ENCODE data around the gene UBXN10.
A peak's percentile ranks its signal among the peaks of the same experiment; 100 is the strongest.

The UBXN10 gene

GRCh38 chr1:20151906-20152598, 33.8 kb upstream of the UBXN10 start:
- peak; percentile 93 for DNase-seq (ENCODE audit: insufficient read length, low spot score)
- peak; percentile 88 for FAIRE-seq
- no peak for TF ChIP-seq POU2F2 (IDR thresholded peaks at IDR 0.05; ENCODE audit: low read depth, low read length)
- TF ChIP-seq POLR2A (IDR thresholded peaks at IDR 0.05; ENCODE audit: low read depth, low read length), result no peak
- TF ChIP-seq TAF1 (IDR thresholded peaks at IDR 0.05; ENCODE audit: low read depth, low read length), result no peak
- TF ChIP-seq POLR2AphosphoS5 (IDR thresholded peaks at IDR 0.05; ENCODE audit: low read depth, low read length), result no peak

- TF ChIP-seq POU2F2 (IDR thresholded peaks at IDR 0.05; ENCODE audit: low read depth, low read length) (no peak), TAF1 (IDR thresholded peaks at IDR 0.05; ENCODE audit: low read depth, low read length) (no peak)
- no peak for DNase-seq (ENCODE audit: insufficient read length, low spot score)
- peak; percentile 13 for FAIRE-seq
These were observed 33.3 kb upstream of the UBXN10 start for GRCh38 chr1:20152599-20152930.

GRCh38 chr1:20153000-20153418, 32.9 kb upstream of the UBXN10 start:
- DNase-seq (ENCODE audit: insufficient read length, low spot score) (no peak), FAIRE-seq (no peak)
- TF ChIP-seq POLR2AphosphoS5 (IDR thresholded peaks at IDR 0.05; ENCODE audit: low read depth, low read length) (no peak), SPI1 (IDR thresholded peaks at IDR 0.05; ENCODE audit: low read depth, low read length) (no peak), TAF1 (IDR thresholded peaks at IDR 0.05; ENCODE audit: low read depth, low read length) (no peak), PAX5 (IDR thresholded peaks at IDR 0.05; ENCODE audit: insufficient read depth, low read length, severe bottlenecking) (no peak), POLR2A (IDR thresholded peaks at IDR 0.05; ENCODE audit: low read depth, low read length) (no peak), POU2F2 (IDR thresholded peaks at IDR 0.05; ENCODE audit: low read depth, low read length) (no peak)

- no peak for FAIRE-seq
- DNase-seq (ENCODE audit: insufficient read length, low spot score), result no peak
- TF ChIP-seq POLR2A (IDR thresholded peaks at IDR 0.05; ENCODE audit: low read depth, low read length), result no peak
- no peak for TF ChIP-seq POU2F2 (IDR thresholded peaks at IDR 0.05; ENCODE audit: low read depth, low read length)
- no peak for TF ChIP-seq PAX5 (IDR thresholded peaks at IDR 0.05; ENCODE audit: insufficient read depth, low read length, severe bottlenecking)
- TF ChIP-seq POLR2AphosphoS5 (IDR thresholded peaks at IDR 0.05; ENCODE audit: low read depth, low read length), result no peak
- TF ChIP-seq TAF1 (IDR thresholded peaks at IDR 0.05; ENCODE audit: low read depth, low read length), result no peak
- no peak for TF ChIP-seq SPI1 (IDR thresholded peaks at IDR 0.05; ENCODE audit: low read depth, low read length)
These were observed 31.5 kb upstream of the UBXN10 start for GRCh38 chr1:20154301-20154831.

DNA sequence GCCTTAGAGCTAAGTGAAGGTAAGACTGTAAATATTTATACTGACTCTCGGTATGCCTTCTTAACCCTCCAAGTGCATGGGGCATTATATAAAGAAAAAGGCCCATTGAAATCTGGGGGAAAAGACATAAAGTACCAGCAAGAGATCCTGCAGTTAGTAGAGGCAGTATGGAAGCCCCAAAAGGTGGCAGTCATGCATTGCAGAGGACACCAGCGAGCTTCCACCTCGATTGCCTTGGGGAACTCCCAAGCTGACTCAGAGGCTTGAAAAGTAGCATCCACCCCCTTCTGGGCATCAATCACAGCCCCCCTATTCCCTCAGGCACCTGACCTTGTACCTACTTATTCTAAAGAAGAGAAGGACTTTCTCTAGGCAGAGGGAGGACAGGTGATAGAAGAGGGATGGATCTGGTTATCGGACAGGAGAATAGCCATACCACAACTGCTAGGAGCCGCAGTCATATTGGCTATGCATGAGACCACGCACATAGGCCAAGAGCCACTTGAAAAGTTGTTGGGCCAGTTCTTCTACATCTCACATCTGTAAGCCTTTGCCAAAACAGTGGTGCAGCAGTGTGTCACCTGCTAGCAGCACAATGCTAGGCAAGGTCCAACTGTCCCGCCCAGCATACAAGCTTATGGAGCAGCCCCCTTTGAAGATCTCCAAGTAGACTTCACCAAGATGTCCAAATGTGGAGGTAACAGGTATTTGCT, 27.4 kb upstream of the UBXN10 start:
- no peak for DNase-seq (ENCODE audit: insufficient read length, low spot score)
- no peak for TF ChIP-seq TAF1 (IDR thresholded peaks at IDR 0.05; ENCODE audit: low read depth, low read length)
- TF ChIP-seq POLR2AphosphoS5 (IDR thresholded peaks at IDR 0.05; ENCODE audit: low read depth, low read length), result no peak
- no peak for TF ChIP-seq PAX5 (IDR thresholded peaks at IDR 0.05; ENCODE audit: insufficient read depth, low read length, severe bottlenecking)
- no peak for TF ChIP-seq POLR2A (IDR thresholded peaks at IDR 0.05; ENCODE audit: low read depth, low read length)
- TF ChIP-seq SPI1 (IDR thresholded peaks at IDR 0.05; ENCODE audit: low read depth, low read length), result no peak
- no peak for TF ChIP-seq POU2F2 (IDR thresholded peaks at IDR 0.05; ENCODE audit: low read depth, low read length)
- FAIRE-seq, result no peak

- DNase-seq (ENCODE audit: insufficient read length, low spot score), result no peak
- FAIRE-seq, result no peak
- TF ChIP-seq POU2F2 (IDR thresholded peaks at IDR 0.05; ENCODE audit: low read depth, low read length), result no peak
- TF ChIP-seq SPI1 (IDR thresholded peaks at IDR 0.05; ENCODE audit: low read depth, low read length), result no peak
- TF ChIP-seq POLR2AphosphoS5 (IDR thresholded peaks at IDR 0.05; ENCODE audit: low read depth, low read length), result no peak
- TF ChIP-seq TAF1 (IDR thresholded peaks at IDR 0.05; ENCODE audit: low read depth, low read length), result no peak
- TF ChIP-seq POLR2A (IDR thresholded peaks at IDR 0.05; ENCODE audit: low read depth, low read length), result no peak
- no peak for TF ChIP-seq PAX5 (IDR thresholded peaks at IDR 0.05; ENCODE audit: insufficient read depth, low read length, severe bottlenecking)
These were observed 25.9 kb upstream of the UBXN10 start for GRCh38 chr1:20160034-20160433.

DNA sequence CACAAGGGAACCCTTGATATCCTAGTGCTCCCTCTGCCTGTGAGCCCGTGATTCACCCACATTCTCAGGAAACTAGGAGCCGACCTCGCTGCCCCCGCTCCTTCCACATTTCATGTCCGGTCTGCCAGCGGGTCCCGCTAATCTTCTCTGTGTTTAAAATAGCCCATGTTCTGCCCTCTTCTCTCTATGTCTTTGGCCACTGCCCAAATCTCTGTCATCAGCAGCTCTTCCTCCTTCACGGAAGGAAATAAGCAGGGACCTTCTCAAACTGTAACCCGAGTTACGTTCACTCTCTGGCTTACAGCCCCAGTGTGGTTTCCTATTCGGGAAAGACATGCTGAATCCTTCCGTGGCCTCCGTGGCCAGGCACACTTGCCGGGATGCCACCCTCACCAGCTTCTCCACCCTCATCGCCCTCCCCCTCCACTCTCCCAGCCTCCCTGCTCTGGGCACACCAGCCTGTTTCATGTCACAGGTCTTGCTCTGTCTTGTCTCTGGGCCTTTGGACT, 21.1 kb upstream of the UBXN10 start:
- DNase-seq (ENCODE audit: insufficient read length, low spot score), result no peak
- TF ChIP-seq POLR2AphosphoS5 (IDR thresholded peaks at IDR 0.05; ENCODE audit: low read depth, low read length) (no peak), POU2F2 (IDR thresholded peaks at IDR 0.05; ENCODE audit: low read depth, low read length) (no peak), PAX5 (IDR thresholded peaks at IDR 0.05; ENCODE audit: insufficient read depth, low read length, severe bottlenecking) (no peak), SPI1 (IDR thresholded peaks at IDR 0.05; ENCODE audit: low read depth, low read length) (no peak), POLR2A (IDR thresholded peaks at IDR 0.05; ENCODE audit: low read depth, low read length) (no peak), TAF1 (IDR thresholded peaks at IDR 0.05; ENCODE audit: low read depth, low read length) (no peak)
- no peak for FAIRE-seq

- FAIRE-seq, result peak; percentile 68
- no peak for DNase-seq (ENCODE audit: insufficient read length, low spot score)
- no peak for TF ChIP-seq POU2F2 (IDR thresholded peaks at IDR 0.05; ENCODE audit: low read depth, low read length)
- no peak for TF ChIP-seq POLR2A (IDR thresholded peaks at IDR 0.05; ENCODE audit: low read depth, low read length)
- no peak for TF ChIP-seq PAX5 (IDR thresholded peaks at IDR 0.05; ENCODE audit: insufficient read depth, low read length, severe bottlenecking)
- no peak for TF ChIP-seq TAF1 (IDR thresholded peaks at IDR 0.05; ENCODE audit: low read depth, low read length)
- no peak for TF ChIP-seq POLR2AphosphoS5 (IDR thresholded peaks at IDR 0.05; ENCODE audit: low read depth, low read length)
- TF ChIP-seq SPI1 (IDR thresholded peaks at IDR 0.05; ENCODE audit: low read depth, low read length), result no peak
These were observed 20.4 kb upstream of the UBXN10 start for GRCh38 chr1:20165522-20165951.

DNA sequence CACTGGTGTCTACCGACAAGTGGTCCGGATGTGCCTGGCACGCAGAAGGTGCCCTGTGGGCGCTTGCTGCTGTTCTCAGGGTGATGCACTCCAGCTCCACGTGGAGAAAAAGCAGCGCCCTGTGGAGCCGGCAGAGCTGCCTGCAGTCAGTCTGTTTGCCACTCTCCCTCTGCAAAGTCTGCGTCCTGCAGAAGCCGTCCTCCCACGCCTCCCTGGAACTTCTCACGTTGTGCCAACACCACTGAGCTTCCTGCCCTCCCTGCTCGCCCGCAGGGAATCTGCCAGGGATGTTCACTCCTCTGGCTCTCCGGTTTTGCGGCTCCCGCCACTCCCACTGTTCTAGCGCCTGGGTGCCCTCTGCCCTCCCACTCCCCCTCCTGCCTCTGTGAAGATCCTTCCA, 19.8 kb upstream of the UBXN10 start:
- TF ChIP-seq POU2F2 (IDR thresholded peaks at IDR 0.05; ENCODE audit: low read depth, low read length) (no peak), SPI1 (IDR thresholded peaks at IDR 0.05; ENCODE audit: low read depth, low read length) (no peak), POLR2A (IDR thresholded peaks at IDR 0.05; ENCODE audit: low read depth, low read length) (no peak), TAF1 (IDR thresholded peaks at IDR 0.05; ENCODE audit: low read depth, low read length) (no peak), POLR2AphosphoS5 (IDR thresholded peaks at IDR 0.05; ENCODE audit: low read depth, low read length) (no peak), PAX5 (IDR thresholded peaks at IDR 0.05; ENCODE audit: insufficient read depth, low read length, severe bottlenecking) (no peak)
- DNase-seq (ENCODE audit: insufficient read length, low spot score) (no peak), FAIRE-seq (no peak)

Data from GM12891 (cell line).